NCI-H226 (cell line): ENCODE measurements around the gene SEMA6B.
"Not testable (repeated sequence)": the region's sequence is repeated elsewhere in the genome, so short reads cannot be mapped to it uniquely, and the experiment has no call there.

ENCODE experiments used
- DNase-seq: peaks from one replicate; pipeline ENCODE4 v3.0.0-alpha.2; 2015

SEMA6B gene

DNA sequence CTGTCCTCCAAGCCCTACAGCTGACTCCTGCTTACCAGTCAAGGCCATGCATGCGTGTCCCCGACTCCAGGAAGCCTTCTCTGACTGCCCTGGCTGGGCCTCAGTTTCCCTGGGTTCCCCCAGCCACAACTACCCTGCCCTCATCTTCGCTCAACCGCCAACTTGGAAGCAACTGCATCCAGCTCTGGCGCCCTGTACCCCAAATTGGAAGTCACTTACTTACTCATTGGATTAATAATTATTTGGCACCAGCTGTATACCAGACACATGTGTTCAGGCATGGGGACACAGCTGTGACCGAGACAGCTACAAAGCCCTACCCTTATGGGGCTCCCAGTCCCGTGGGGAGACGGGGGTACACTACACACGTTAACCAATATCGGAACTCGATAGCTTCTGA, 10.9 kb upstream of the SEMA6B start:
- no peak for DNase-seq

DNA sequence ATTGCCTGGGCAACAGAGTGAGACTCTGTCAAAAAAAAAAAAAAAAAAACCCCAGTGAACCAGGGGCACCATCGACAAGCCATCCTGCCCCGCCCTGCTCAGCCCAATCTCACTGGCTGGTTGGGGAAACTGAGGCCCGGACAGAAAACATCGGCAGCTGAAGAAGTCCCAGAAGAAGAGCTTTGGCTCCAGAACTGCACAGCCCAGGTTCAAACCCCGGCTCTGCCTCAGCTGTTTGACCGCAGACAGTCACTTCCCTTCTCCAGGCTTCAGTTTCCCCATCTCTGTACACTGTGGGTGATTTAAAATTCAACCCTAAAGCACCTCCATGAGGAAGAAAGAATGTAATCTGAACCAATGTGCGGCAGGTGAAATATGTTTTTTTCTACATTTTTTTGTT, 9.4 kb upstream of the SEMA6B start:
- DNase-seq = no peak

DNA sequence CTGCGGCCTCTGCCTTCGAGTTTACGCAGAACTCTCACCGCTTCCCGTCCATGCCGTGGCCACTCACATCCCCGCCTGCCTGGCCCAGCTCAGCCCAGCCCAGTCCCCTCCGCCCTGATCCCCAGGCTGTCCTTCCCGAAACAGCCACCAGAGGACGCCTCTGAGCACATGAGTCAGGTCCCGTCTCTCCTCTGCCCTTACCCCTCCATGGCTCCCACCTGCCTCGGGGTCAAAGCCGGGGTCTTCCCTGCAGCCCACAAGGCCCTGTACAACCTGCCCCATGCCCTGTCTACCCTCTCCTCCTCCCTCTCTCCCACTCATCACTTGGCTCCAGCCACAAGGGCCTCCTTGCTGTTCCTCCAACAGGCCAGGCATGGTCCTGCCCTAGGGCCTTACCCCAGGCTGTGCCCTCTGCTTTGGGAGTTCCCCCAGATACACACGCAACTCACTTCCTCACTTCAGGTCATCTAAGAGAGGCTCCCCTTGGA, 8.1 kb upstream of the SEMA6B start:
- DNase-seq = no peak

- no peak for DNase-seq
These were observed 7.0 kb upstream of the SEMA6B start for GRCh38 chr19:4566402-4567051.

DNA sequence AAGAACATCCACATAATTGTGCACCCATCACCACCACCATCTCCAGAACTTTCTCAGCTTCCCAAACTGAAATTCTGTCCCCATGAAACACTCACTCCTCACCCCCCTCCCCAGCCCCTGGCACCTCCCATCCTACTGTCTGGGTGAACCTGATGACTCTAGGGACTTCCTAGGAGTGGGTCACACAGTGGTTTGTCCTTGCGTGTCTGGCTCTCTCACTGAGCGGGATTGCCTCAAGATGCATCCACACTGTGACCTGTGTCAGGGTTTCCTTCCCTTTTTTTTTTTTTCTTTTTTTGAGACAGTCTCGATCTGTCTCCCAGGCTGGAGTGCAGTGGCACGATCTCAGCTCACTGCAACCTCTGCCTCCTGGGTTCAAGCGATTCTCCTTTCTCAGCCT, 4.1 kb upstream of the SEMA6B start:
- not testable (repeated sequence) for DNase-seq

DNA sequence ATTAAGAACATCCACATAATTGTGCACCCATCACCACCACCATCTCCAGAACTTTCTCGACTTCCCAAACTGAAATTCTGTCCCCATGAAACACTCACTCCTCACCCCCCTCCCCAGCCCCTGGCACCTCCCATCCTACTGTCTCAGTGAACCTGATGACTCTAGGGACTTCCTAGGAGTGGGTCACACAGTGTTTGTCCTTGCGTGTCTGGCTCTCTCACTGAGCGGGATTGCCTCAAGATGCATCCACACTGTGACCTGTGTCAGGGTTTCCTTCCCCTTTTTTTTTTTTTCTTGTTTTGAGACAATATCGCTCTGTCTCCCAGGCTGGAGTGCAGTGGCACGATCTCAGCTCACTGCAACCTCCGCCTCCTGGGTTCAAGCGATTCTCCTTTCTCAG, 2.6 kb upstream of the SEMA6B start:
- DNase-seq = not testable (repeated sequence)

- DNase-seq = no peak
These were observed 1.2 kb downstream of the SEMA6B start for GRCh38 chr19:4557971-4558941.

DNA sequence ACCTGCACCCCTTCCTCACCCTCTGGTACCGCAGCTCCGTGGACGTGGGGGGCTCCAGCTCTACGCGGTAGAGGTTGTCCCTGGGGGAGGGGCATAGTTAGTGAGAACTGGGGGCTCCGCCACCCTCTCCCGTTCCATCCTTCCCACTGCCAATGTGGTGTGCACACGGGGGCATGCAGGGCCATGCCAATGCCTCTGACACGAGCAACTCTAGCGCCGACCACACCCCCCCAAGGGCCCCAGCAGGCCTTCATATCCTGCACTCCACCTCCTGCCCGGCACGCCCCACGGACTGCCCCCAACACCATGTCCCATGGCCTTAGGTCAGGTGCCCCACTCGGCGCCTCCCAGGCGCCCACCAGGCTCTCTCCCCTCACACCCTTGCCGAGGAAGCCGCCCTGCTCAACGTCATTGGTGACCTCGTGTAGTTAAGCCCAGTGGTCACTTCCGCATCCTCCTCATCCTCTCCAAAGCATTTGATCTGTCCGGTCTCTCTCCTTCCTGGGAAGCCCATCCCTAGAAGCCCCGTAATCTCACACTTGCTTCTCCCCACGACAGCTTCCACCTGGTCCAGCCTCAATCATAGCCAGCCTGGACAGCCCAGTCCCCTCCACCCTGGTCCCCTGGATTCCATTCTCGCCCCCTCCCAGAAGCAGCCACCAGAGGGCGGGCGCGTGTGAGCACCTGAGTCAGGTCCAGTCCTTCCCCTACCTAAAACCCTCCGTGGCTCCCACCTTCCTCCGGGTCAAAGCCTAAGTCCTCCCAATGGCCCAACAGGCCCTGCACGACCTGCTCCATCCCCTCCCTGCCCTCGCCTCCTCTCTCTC, 2.1 kb downstream of the SEMA6B start:
- DNase-seq = no peak

GRCh38 chr19:4556597-4557127, 2.8 kb downstream of the SEMA6B start:
- DNase-seq = peak; percentile 38

- DNase-seq = no peak
These were observed 3.6 kb downstream of the SEMA6B start for GRCh38 chr19:4555657-4556561.

DNA sequence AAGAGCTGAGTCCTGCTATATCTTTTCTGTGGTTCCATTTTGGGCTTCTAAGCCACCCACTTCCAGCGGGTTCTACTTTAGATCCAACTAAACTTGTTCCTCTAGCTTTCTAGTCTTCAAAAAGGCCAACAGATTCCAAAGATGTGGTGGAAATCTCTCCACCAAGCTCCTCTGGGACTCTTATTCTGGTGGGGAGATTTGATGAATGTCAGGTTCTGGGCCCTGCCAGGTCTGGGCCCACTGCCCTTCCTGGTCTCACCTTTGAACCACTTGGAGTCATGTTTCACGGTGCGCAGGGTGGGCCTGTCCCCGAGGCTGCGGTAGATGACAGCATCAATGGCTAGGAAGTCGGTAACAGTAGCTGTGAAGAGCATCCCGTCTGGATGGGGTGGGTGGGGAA, 4.8 kb downstream of the SEMA6B start:
- no peak for DNase-seq

- DNase-seq = no peak
These were observed 5.7 kb downstream of the SEMA6B start for GRCh38 chr19:4553775-4554174.

DNA sequence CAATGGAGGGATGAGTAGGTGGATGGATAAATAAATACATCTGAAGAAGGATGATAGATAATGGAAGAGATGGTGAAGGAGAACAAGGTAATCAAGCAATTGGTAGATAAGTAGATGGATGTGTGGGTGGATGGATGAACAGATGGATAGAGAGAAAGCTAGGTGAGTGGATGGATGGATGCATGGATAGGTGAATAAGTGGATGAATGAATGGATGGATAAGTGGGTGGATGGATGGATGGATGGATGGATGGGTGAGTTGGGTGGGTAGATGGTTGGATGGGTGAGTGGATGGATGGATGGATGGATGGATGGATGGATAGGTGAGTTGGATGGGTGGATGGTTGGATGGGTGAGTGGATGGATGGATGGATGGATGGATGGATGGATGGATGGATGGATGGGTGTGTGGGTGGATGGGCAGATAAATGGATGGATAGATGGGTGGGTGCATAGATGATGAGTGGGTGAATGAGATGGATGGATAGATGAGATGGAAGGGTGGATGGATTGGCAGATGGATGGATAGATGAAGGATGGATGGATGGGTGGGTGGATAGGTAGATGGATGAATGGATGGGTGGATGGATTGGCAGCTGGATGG, 6.3 kb downstream of the SEMA6B start:
- DNase-seq = no peak

DNA sequence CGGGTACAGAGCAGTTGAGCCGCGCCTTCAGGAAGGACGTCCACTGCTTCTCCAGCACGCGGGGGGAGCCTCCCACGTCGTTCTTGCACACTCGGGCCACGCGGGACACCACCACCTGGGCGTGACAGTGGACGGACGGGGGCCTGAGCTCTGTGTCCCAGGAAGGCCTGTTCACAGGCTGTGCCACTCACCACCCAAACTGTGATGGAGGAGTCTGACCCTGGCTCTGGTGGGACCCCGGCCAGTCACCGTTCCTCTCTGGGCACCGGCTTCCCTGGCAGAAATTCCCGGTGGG, 7.0 kb downstream of the SEMA6B start:
- DNase-seq = no peak

GRCh38 chr19:4550479-4551050, 8.9 kb downstream of the SEMA6B start:
- DNase-seq = no peak

DNA sequence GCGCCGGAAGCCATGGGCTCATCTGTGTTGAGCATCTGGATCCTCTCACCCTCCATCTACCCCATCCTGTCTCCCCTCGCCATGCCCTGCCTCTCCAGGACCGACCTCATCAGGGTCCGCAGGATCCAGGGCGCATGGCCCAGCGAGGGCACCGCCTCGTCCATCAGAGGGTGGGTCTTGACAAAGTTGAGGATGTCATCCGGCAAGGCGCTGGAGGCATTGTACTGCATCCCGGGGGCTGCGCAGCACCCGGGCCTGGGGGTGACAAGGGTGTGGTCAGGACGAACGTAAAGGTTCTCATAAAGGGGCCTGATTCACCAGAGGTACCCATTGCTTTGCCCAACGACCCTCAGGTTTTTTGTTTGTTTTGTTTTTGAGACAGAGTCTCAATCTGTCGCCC, 9.5 kb downstream of the SEMA6B start:
- no peak for DNase-seq

DNA sequence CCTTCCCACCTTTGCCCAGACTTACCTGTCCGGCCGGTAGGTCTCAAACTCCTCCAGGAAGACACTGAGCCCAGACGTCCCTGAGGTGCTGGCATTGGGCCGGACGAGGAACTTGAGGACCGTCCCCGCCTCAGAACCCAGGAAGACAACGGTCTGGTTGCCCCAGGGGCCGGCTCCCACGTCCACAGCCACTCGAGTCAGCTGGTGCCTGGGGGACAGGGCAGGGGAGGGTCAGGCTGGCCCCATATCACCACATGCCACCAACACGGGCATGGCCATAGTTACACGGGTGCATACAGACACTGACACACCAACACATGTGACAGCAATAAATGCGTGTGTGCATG, 11.3 kb downstream of the SEMA6B start:
- DNase-seq = no peak

GRCh38 chr19:4547303-4548237, 11.9 kb downstream of the SEMA6B start:
- no peak for DNase-seq

DNA sequence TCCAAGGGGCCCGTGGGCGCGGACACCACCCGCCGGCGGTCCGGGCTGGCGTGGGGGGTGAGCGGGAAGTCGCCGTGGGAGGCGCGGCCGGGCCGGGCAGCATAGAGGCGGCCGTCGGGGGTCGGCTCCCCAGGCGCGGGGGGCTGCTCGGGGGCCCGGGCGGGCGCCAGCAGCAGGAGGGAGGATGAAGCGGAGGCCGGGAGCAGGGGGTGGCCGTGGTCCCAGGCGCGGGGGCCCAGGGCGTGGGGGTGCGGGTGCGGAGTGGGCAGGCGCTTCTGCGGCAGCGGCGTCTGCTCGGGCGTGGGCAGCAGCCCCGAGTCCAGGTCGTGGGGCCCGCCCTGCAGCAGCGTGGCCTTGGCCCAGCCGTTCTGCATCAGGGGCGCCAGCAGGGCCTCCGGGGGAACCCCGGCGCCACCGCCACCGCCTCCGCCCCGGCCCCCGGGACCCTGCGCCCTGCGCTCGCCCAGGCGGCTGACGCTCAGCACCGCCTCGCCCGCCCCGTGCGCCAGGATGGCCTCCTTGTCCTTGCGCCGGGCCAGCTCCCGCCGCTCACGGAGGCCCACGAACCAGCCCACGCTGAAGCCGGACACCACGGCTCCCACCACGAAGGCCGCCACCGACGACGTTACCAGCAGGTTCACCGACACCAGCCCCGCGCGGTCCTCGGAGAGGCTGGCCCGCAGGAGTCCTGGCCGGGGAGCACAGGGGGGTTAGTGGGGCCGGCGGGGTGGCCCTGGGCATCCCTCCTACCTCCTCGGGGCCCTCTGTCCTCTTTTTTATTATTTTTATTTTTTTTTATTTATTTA, 15.4 kb downstream of the SEMA6B start:
- no peak for DNase-seq
